K562 (cell line): Measurements from ENCODE around the gene BCAR3. TPM values are rescaled to one million over a fixed set of nuclear protein-coding genes. Genes with fewer than 3 reads are reported as not detected.

ENCODE experiments used
- ATAC-seq: fragments of 200-7000 bp; cut with Tn5 transposase; 3 replicates; pipeline ENCODE4 v1.9.1; 2020; ENCODE audit warnings: moderate library complexity
- BruUV-seq: library from RNA; stranded (reverse); fragments of 400-500 nt; replicated peaks from 2 replicates; lab custom pipeline; 2021; lab: Mats Ljungman, UMichigan
- CTCF ChIA-PET: fragments of 300-600 bp; formaldehyde crosslinking; extraction: SDS; loops from one replicate; lab custom pipeline; 2021; ENCODE audit warnings: low intra/inter-chr PET ratio; lab: Yijun Ruan, JAX
- POLR2A ChIA-PET: fragments of 300-600, 350-650 bp; sonication (Branson Sonifier 250); formaldehyde crosslinking; extraction: SDS; loops from one replicate; lab custom pipeline; 2021; ENCODE audit warnings: antibody characterized with exemption, inconsistent platforms; lab: Yijun Ruan, JAX
- DNase-seq, 4 experiments: peaks; one replicate each; pipeline versions ENCODE4 v3.0.0 to v3.0.0-alpha.2; 2011 to 2018; ENCODE audit warnings: low spot score in 3 of 4, mixed read lengths in 3 of 4; ENCODE audit errors: extremely low read depth in 1 of 4
- FAIRE-seq: peaks from 2 replicates; lab custom pipeline; 2011; peaks lifted over from hg19 to GRCh38; lab: Jason Lieb, UNC
- H2AFZ ChIP-seq: 2 replicates; pipeline ENCODE4 v1.6.0; 2011; ENCODE audit warnings: low read depth, low read length, control low read depth, inconsistent platforms
- H3K27ac ChIP-seq: fragments of 200-600 bp; 3 replicates; pipeline ENCODE4 v1.8.0; 2011; ENCODE audit warnings: low read depth, mild to moderate bottlenecking, control low read depth, inconsistent platforms, low read length, moderate library complexity, mixed read lengths; ENCODE audit errors: extremely low read depth
- H3K27me3 ChIP-seq, 2 experiments: fragments of 300-600 bp in 1 of 2; 2 replicates in 1 of 2; 3 replicates in 1 of 2; pipeline versions ENCODE4 v1.6.0 to v1.8.0; 2011; ENCODE audit warnings: inconsistent platforms in 2 of 2, low read length in 2 of 2, mild to moderate bottlenecking in 1 of 2, mixed read lengths in 1 of 2, moderate library complexity in 1 of 2; ENCODE audit not compliant: control insufficient read depth in 2 of 2, insufficient read depth in 2 of 2
- H3K36me3 ChIP-seq: fragments of 300-600 bp; 3 replicates; pipeline ENCODE4 v1.8.0; 2011; ENCODE audit warnings: mild to moderate bottlenecking, low read length, inconsistent platforms; ENCODE audit not compliant: control insufficient read depth, insufficient read depth
- H3K4me1 ChIP-seq, 2 experiments: fragments of 200-600 bp in 1 of 2; replicated peaks in 1 of 2; 2 replicates in 1 of 2; 3 replicates in 1 of 2; pipeline versions ENCODE4 v1.5.1 to v1.8.0; 2011; ENCODE audit warnings: inconsistent platforms in 2 of 2, low read length in 2 of 2, mild to moderate bottlenecking in 1 of 2, mixed read lengths in 1 of 2, moderate library complexity in 1 of 2; ENCODE audit not compliant: control insufficient read depth in 2 of 2, insufficient read depth in 2 of 2
- H3K4me2 ChIP-seq: 2 replicates; pipeline ENCODE4 v1.6.1; 2011; ENCODE audit warnings: low read length, control low read depth, inconsistent platforms, mixed read lengths; ENCODE audit not compliant: insufficient read depth
- H3K4me3 ChIP-seq: fragments of 200-600 bp; sonication (generic), shearing (Covaris generic); 2 replicates; pipeline ENCODE4 v1.5.1; 2016; ENCODE audit warnings: control low read depth, inconsistent platforms
- H3K79me2 ChIP-seq: fragments of 200-600 bp; 3 replicates; pipeline ENCODE4 v1.8.0; 2011; ENCODE audit warnings: low read length, inconsistent platforms; ENCODE audit not compliant: control insufficient read depth, insufficient read depth
- H3K9ac ChIP-seq, 2 experiments: 2 replicates each; pipeline versions ENCODE4 v1.6.0 to v1.6.1; 2011; ENCODE audit warnings: low read depth in 2 of 2, low read length in 2 of 2, control low read depth in 1 of 2, inconsistent platforms in 1 of 2, mild to moderate bottlenecking in 1 of 2, mixed read lengths in 1 of 2; ENCODE audit not compliant: insufficient read depth in 1 of 2
- H3K9me1 ChIP-seq: one replicate; pipeline ENCODE4 v1.6.0; 2011; ENCODE audit warnings: inconsistent platforms, mild to moderate bottlenecking, low read length, moderate library complexity; ENCODE audit not compliant: control insufficient read depth, insufficient read depth
- H3K9me3 ChIP-seq: replicated peaks from 2 replicates; pipeline ENCODE4 v1.5.1; 2011; ENCODE audit warnings: low read depth, low read length, inconsistent platforms; ENCODE audit not compliant: control insufficient read depth, insufficient read depth
- H4K20me1 ChIP-seq: replicated peaks from 2 replicates; pipeline ENCODE4 v1.6.1; 2011; ENCODE audit warnings: low read length, inconsistent platforms, mixed read lengths; ENCODE audit not compliant: control insufficient read depth, insufficient read depth
- HNRNPL ChIP-seq: fragments of 200-400 bp; formaldehyde crosslinking; IDR thresholded peaks from 2 replicates; pipeline ENCODE4 v1.6.1; 2017; ENCODE audit warnings: low read depth, mild to moderate bottlenecking, low read length
- KDM4B ChIP-seq, 2 experiments: fragments of 450-650 bp in 1 of 2; sonication (generic) in 1 of 2; IDR thresholded peaks; 2 replicates each; pipeline ENCODE4 v1.6.1; 2016 to 2017; ENCODE audit warnings: borderline replicate concordance in 2 of 2, antibody characterized with exemption in 1 of 2, low read depth in 1 of 2, mild to moderate bottlenecking in 1 of 2
- KLF1 ChIP-seq: fragments of 450-650 bp; IDR thresholded peaks from 2 replicates; pipeline ENCODE4 v1.6.1; 2016; ENCODE audit warnings: missing genetic modification characterization, missing compliant biosample characterization
- NR1H2 ChIP-seq: sonication (generic); formaldehyde crosslinking; IDR thresholded peaks from 2 replicates; pipeline ENCODE4 v1.4.0; 2020; ENCODE audit warnings: mild to moderate bottlenecking, missing genetic modification reagents
- PHF20 ChIP-seq: fragments of 450-650 bp; IDR thresholded peaks from 2 replicates; pipeline ENCODE4 v1.6.1; 2018; ENCODE audit not compliant: partially characterized antibody
- RHOXF2B ChIP-seq: fragments of 250-450 bp; sonication (Bioruptor Pico); conservative IDR thresholded peaks from 2 replicates; pipeline ENCODE4 v1.5.1; 2021
- XRCC5 ChIP-seq: fragments of 200-400 bp; formaldehyde crosslinking; IDR thresholded peaks from 2 replicates; pipeline ENCODE4 v1.6.1; 2017; ENCODE audit warnings: low read depth, mild to moderate bottlenecking, low read length
- ZNF239 ChIP-seq: fragments of 250-450 bp; sonication (Bioruptor Pico); IDR thresholded peaks from 2 replicates; pipeline ENCODE4 v1.4.0; 2020; ENCODE audit warnings: mild to moderate bottlenecking
- WGBS: fragments of 100-300 bp; shearing (Covaris generic); methylation state at CpG from one replicate; pipeline ENCODE4 v1.1.6; 2016; ENCODE audit warnings: low coverage, mixed read lengths; ENCODE audit not compliant: insufficient coverage; ENCODE audit errors: missing lambda C conversion rate; 5-methylcytosine and 5-hydroxymethylcytosine counted together
- in situ Hi-C: fragments of 300-500 bp; cut with MboI; formaldehyde crosslinking; loops from 4 replicates; pipeline ENCODE4 v1.15.0; 2018; ENCODE audit warnings: inconsistent platforms, mixed read lengths
- intact Hi-C: fragments of 100-400 bp; cut with micrococcal nuclease; formaldehyde crosslinking; loops from 2 replicates; pipeline ENCODE4 v1.14.2; 2022
- polyA plus RNA-seq, 8 experiments: library from polyadenylated mRNA; depleted of rRNA in 4 of 8; stranded (reverse) in 5 of 8; unstranded in 3 of 8; fragments of >200 nt; fragmentation: Nextera tagmentation in 2 of 8; fragmentation: Illumina TruSeq in 1 of 8; extraction: Ambion mirVana in 2 of 8; extraction: Trizol in 1 of 8; gene quantifications; 2 replicates each; pipeline versions ENCODE4 v1.2.1 to v1.2.3, GENCODE V29; 2011 to 2014; ENCODE audit warnings: inconsistent platforms in 1 of 8, missing spikeins in 1 of 8
- total RNA-seq, 7 experiments: library from RNA; depleted of rRNA in 6 of 7; stranded (reverse); fragments of >200 nt in 6 of 7; fragmentation: Illumina TruSeq in 2 of 7; extraction: Trizol in 2 of 7; gene quantifications; 2 replicates each; pipeline versions ENCODE4 v1.2.1 to v1.2.3, GENCODE V29; 2011 to 2021; ENCODE audit warnings: low replicate concordance in 1 of 7

Gene BCAR3
- total and polyA plus RNA-seq, 9 of the 15 experiments (the other 6 are each of a cell fraction or from before 2014, with no cell fraction given): 1.8 to 6.3 (median 3.8) TPM

- Histone ChIP-seq H3K4me3 (no peak overlapping the region), H3K79me2 (no peaks in the 10 kb centered on the region), H3K4me2 (no peak overlapping the region), H3K27me3 (peaks cover 3 to 22% of the 10 kb centered on the region in 2 experiments; a peak in 2 of 5 replicates), H4K20me1 (0 out of 2 replicates have a peak, but pooled peaks cover 2% of the 10 kb centered on the region), H3K9me1 (no peaks in the 10 kb centered on the region), H3K9ac (no peak overlapping the region), H3K36me3 (no peaks in the 10 kb centered on the region), H3K9me3 (no peaks in the 10 kb centered on the region), H2AFZ (peak overlapping the region; percentile 37; the same call in 1 of the 2 replicates), H3K4me1 (peaks cover 0 to 6% of the 10 kb centered on the region in 2 experiments; a peak in 2 of 5 replicates), H3K27ac (no peak overlapping the region)
- 5% methylated on average over 3 of the region's 3 CpGs for WGBS
- ATAC-seq (no peak), DNase-seq (no peak), FAIRE-seq (no peak)
- BruUV-seq: no TSS peak
- intact Hi-C loops: no loop called here
- TF ChIP-seq KLF1 (tag) (no peak), ZNF239 (CRISPR knock-in tag) (no peak), HNRNPL (no peak), XRCC5 (no peak), KDM4B (IDR thresholded peaks at IDR 0.05; ENCODE audit: borderline replicate concordance in 2 of 2, low read depth in 1 of 2) (no peak), RHOXF2B (CRISPR knock-in tag) (no peak), NR1H2 (CRISPR knock-in tag) (no peak), PHF20 (no peak)
- in situ Hi-C loops: no loop called here
- POLR2A ChIA-PET: interaction anchor here (1.1 kb wide), 1 partner anchor 10 kb away, joined by 4 read pairs; no protein-coding TSS in a partner anchor
- CTCF ChIA-PET: no interaction called here
Observed at GRCh38 chr1:93612510-93612909, 69.1 kb downstream of the BCAR3 start.
